ENCODE data around the gene FSD2. TPM values are rescaled to one million over a fixed set of nuclear protein-coding genes. Genes with fewer than 3 reads are reported as not detected.

The FSD2 gene
- total RNA-seq, 1 experiment from 2014 or later, result not detected

Other genes with a start within 250 kb of the FSD2 start
- 20.6 and 34.0 TPM in 2 replicates for gene CPEB1, start 158.7 kb downstream of the FSD2 start, total RNA-seq (2014; rRNA removed; shearing (Covaris generic))
- gene AP3B2, start 96.2 kb downstream of the FSD2 start, total RNA-seq (2014; rRNA removed; shearing (Covaris generic)), result 3.1 and 5.3 TPM in 2 replicates
- gene WHAMM, start 3.6 kb upstream of the FSD2 start, total RNA-seq (2014; rRNA removed; shearing (Covaris generic)), result 6.7 and 8.2 TPM in 2 replicates
- gene HOMER2, start 146.7 kb upstream of the FSD2 start, total RNA-seq (2014; rRNA removed; shearing (Covaris generic)), result 36.0 and 40.4 TPM in 2 replicates
- 26.8 and 38.9 TPM in 2 replicates for gene RAMAC, start 180.1 kb upstream of the FSD2 start, total RNA-seq (2014; rRNA removed; shearing (Covaris generic))
- gene C15orf40, start 205.6 kb upstream of the FSD2 start, total RNA-seq (2014; rRNA removed; shearing (Covaris generic)), result 15.7 and 21.2 TPM in 2 replicates

All from G401 (cell line).